Smooth muscle cell (in vitro differentiated cells): ENCODE data around the gene THOC2. TPM values are rescaled to one million over a fixed set of nuclear protein-coding genes. Genes with fewer than 3 reads are reported as not detected.

Experiments used
- DNase-seq: peaks from one replicate; lab custom pipeline; 2025; ENCODE audit not compliant: unreplicated experiment; lab: John Stamatoyannopoulos, UW
- H2AFZ ChIP-seq: fragments of 200-600 bp; sonication (generic); 2 replicates; pipeline ENCODE4 v1.6.0; 2016; ENCODE audit warnings: antibody characterized with exemption, low read depth, mild to moderate bottlenecking
- H3F3A ChIP-seq: fragments of 200-600 bp; sonication (generic); 2 replicates; pipeline ENCODE4 v1.6.0; 2017; ENCODE audit warnings: antibody characterized with exemption, low read depth
- H3K27ac ChIP-seq: fragments of 200-600 bp; sonication (generic); 2 replicates; pipeline ENCODE4 v1.5.1; 2016; ENCODE audit warnings: low read depth, mild to moderate bottlenecking
- H3K27me3 ChIP-seq: fragments of 200-600 bp; sonication (generic); 2 replicates; pipeline ENCODE4 v1.6.1; 2016; ENCODE audit warnings: low read depth, mild to moderate bottlenecking
- H3K36me3 ChIP-seq: fragments of 200-600 bp; sonication (generic); 2 replicates; pipeline ENCODE4 v1.5.1; 2016; ENCODE audit warnings: low read depth
- H3K4me1 ChIP-seq: fragments of 200-600 bp; sonication (generic); 2 replicates; pipeline ENCODE4 v1.5.1; 2016; ENCODE audit warnings: low read depth
- H3K4me2 ChIP-seq: fragments of 200-600 bp; sonication (generic); 2 replicates; pipeline ENCODE4 v1.6.0; 2016; ENCODE audit warnings: mild to moderate bottlenecking
- H3K4me3 ChIP-seq: fragments of 200-600 bp; sonication (generic); 2 replicates; pipeline ENCODE4 v1.5.1; 2016; ENCODE audit warnings: mild to moderate bottlenecking
- H3K79me2 ChIP-seq: fragments of 200-600 bp; sonication (generic); 2 replicates; pipeline ENCODE4 v1.6.0; 2016; ENCODE audit warnings: low read depth, mild to moderate bottlenecking
- H3K9ac ChIP-seq: fragments of 200-600 bp; sonication (generic); 2 replicates; pipeline ENCODE4 v1.6.0; 2016; ENCODE audit warnings: low read depth
- H3K9me3 ChIP-seq: fragments of 200-600 bp; sonication (generic); replicated peaks from 2 replicates; pipeline ENCODE4 v1.5.1; 2016; ENCODE audit warnings: low read depth
- H4K20me1 ChIP-seq: fragments of 200-600 bp; sonication (generic); 2 replicates; pipeline ENCODE4 v1.6.0; 2016; ENCODE audit warnings: low read depth
- CTCF ChIP-seq: fragments of 200-600 bp; sonication (generic); IDR thresholded peaks from 2 replicates; pipeline ENCODE4 v1.5.1; 2017; ENCODE audit warnings: borderline replicate concordance, mild to moderate bottlenecking, antibody characterized with exemption; ENCODE audit not compliant: insufficient read depth, poor library complexity, severe bottlenecking
- WGBS: methylation state at CpG from one replicate; pipeline ENCODE4 v1.1.7; 2016; ENCODE audit warnings: low lambda C conversion rate; 5-methylcytosine and 5-hydroxymethylcytosine counted together
- polyA plus RNA-seq: library from polyadenylated mRNA; unstranded; fragments of >200 nt; fragmentation: Nextera tagmentation; extraction: Ambion mirVana; gene quantifications from 2 replicates; pipeline ENCODE4 v1.2.1, GENCODE V29; 2016
- small RNA-seq: library from RNA; depleted of rRNA; stranded (forward); fragments of <200 nt; gene quantifications from one replicate; pipeline ENCODE3, GENCODE V24; 2014
- total RNA-seq: library from RNA; depleted of rRNA; stranded (reverse); fragments of >200 nt; gene quantifications from 2 replicates; pipeline ENCODE4 v1.2.3, GENCODE V29; 2014

The THOC2 gene
- total and polyA plus RNA-seq, 2 experiments from 2014 or later: 56.8 to 115 TPM

- Histone ChIP-seq H3K9ac (no peak overlapping the region), H3F3A (no peaks in the 10 kb centered on the region), H3K4me2 (no peak overlapping the region), H3K27ac (no peak overlapping the region), H3K9me3 (no peaks in the 10 kb centered on the region), H2AFZ (no peak overlapping the region), H3K79me2 (no peaks in the 10 kb centered on the region), H3K27me3 (no peaks in the 10 kb centered on the region), H3K4me1 (no peaks in the 10 kb centered on the region), H3K36me3 (no peaks in the 10 kb centered on the region), H4K20me1 (no peaks in the 10 kb centered on the region), H3K4me3 (no peak overlapping the region)
- WGBS: 91% methylated on average over 32 of the region's 32 CpGs
- DNase-seq: no peak
- TF ChIP-seq CTCF: no peak
Measured at GRCh38 chrX:123562342-123563146, 170.3 kb downstream of the THOC2 start.

GRCh38 chrX:123561439-123562215 lies 171.2 kb downstream of the THOC2 start:
- Histone ChIP-seq H3K4me2 (no peak overlapping the region), H3K4me1 (no peaks in the 10 kb centered on the region), H3K27me3 (no peaks in the 10 kb centered on the region), H2AFZ (no peak overlapping the region), H3K4me3 (no peak overlapping the region), H3F3A (no peaks in the 10 kb centered on the region), H3K9me3 (no peaks in the 10 kb centered on the region), H3K9ac (no peak overlapping the region), H4K20me1 (no peaks in the 10 kb centered on the region), H3K27ac (no peak overlapping the region), H3K36me3 (no peaks in the 10 kb centered on the region), H3K79me2 (no peaks in the 10 kb centered on the region)
- 89% methylated on average over 26 of the region's 28 CpGs for WGBS
- no peak for DNase-seq
- TF ChIP-seq CTCF: no peak

GRCh38 chrX:123550829-123551228 lies 182.0 kb downstream of the THOC2 start:
- no peaks in the 10 kb centered on the region for H3K27me3 ChIP-seq
- no peak for DNase-seq
- no peaks in the 10 kb centered on the region for H3K9me3 ChIP-seq
- no peak overlapping the region for H3K4me2 ChIP-seq
- TF ChIP-seq CTCF: no peak
- no peak overlapping the region for H2AFZ ChIP-seq
- no peaks in the 10 kb centered on the region for H3K79me2 ChIP-seq
- H3K4me3 ChIP-seq: no peak overlapping the region
- no peaks in the 10 kb centered on the region for H3F3A ChIP-seq
- H3K36me3 ChIP-seq: no peaks in the 10 kb centered on the region
- H3K9ac ChIP-seq: no peak overlapping the region
- H3K27ac ChIP-seq: no peak overlapping the region
- H4K20me1 ChIP-seq: no peaks in the 10 kb centered on the region
- no peaks in the 10 kb centered on the region for H3K4me1 ChIP-seq
- WGBS: 82% methylated on average over 1 of the region's 1 CpG

Small RNA genes within 50 kb of the gene (small RNA-seq; reads per million reads assigned to genes)
- gene AL030996.1 (not detected), gene RNU7-69P (not detected)

Other genes with a start within 250 kb of the THOC2 start
- gene XIAP, start 127.0 kb upstream of the THOC2 start, total RNA-seq: 24.5 and 37.7 TPM in 2 replicates
- 8.5 and 12.4 TPM in 2 replicates for gene XIAP, start 127.0 kb upstream of the THOC2 start, polyA plus RNA-seq
- 62.4 and 68.7 TPM in 2 replicates for gene STAG2, start 228.7 kb upstream of the THOC2 start, total RNA-seq
- 14.3 and 14.5 TPM in 2 replicates for gene STAG2, start 228.7 kb upstream of the THOC2 start, polyA plus RNA-seq